BLaER1 treated with 17β-estradiol and CSF1 and Interleukin-3, amounts not matched to agents 10 nM and 100 nM (cell line): Measurements from ENCODE around the gene SLC25A43.
"Not testable (repeated sequence)": the region's sequence is repeated elsewhere in the genome, so short reads cannot be mapped to it uniquely, and the experiment has no call there.

Source experiments
- H3K27ac ChIP-seq, 11 experiments: shearing (Covaris generic); formaldehyde crosslinking; 2 replicates each; pipeline ENCODE4 v1.8.1; 2022
- H3K27me3 ChIP-seq, 11 experiments: shearing (Covaris generic); formaldehyde crosslinking; 2 replicates each; pipeline ENCODE4 v1.8.1; 2022
- H3K36me3 ChIP-seq, 11 experiments: shearing (Covaris generic); formaldehyde crosslinking; 2 replicates each; pipeline ENCODE4 v1.8.1; 2022
- H3K4me1 ChIP-seq, 10 experiments: shearing (Covaris generic); formaldehyde crosslinking; 2 replicates each; pipeline ENCODE4 v1.8.1; 2022
- H3K4me2 ChIP-seq, 11 experiments: shearing (Covaris generic); formaldehyde crosslinking; 2 replicates each; pipeline ENCODE4 v1.8.1; 2022
- H3K4me3 ChIP-seq, 10 experiments: shearing (Covaris generic); formaldehyde crosslinking; 2 replicates each; pipeline ENCODE4 v1.8.1; 2022
- H3K9ac ChIP-seq, 11 experiments: shearing (Covaris generic); formaldehyde crosslinking; 2 replicates each; pipeline ENCODE4 v1.8.1; 2022
- H3K9me3 ChIP-seq, 11 experiments: shearing (Covaris generic); formaldehyde crosslinking; replicated peaks in 1 of 11; 2 replicates each; pipeline ENCODE4 v1.8.1; 2022
- H4K20me1 ChIP-seq, 11 experiments: shearing (Covaris generic); formaldehyde crosslinking; 2 replicates each; pipeline ENCODE4 v1.8.1; 2022
- Cebpa-rat ChIP-seq, 11 experiments: shearing (Covaris generic); IDR thresholded peaks; 2 replicates each; pipeline ENCODE4 v1.8.1; 2022

SLC25A43 gene

GRCh38 chrX:119398974-119399771 lies at the start of gene SLC25A43:
Gene SLC25A43, plus strand, starts transcription at chrX:119399336. Its CDS starts 68 bp downstream, at chrX:119399404.
- H3K9me3 ChIP-seq = no peaks in the 10 kb centered on the region
- H3K4me1 ChIP-seq = peaks cover 7 to 36% (median 21%) of the 10 kb centered on the region in 10 experiments; a peak in 17 of 20 replicates
- peaks cover 0 to 9% (median 0%) of the 10 kb centered on the region in 11 experiments; a peak in 4 of 22 replicates for H4K20me1 ChIP-seq
- peak within 1 kb of the TSS; percentile 77 to 86 (median 82) for H3K9ac ChIP-seq
- peak within 1 kb of the TSS; percentile 60 to 85 (median 81) for H3K27ac ChIP-seq
- no peaks in the 10 kb centered on the region for H3K27me3 ChIP-seq
- H3K4me3 ChIP-seq = peak within 1 kb of the TSS; percentile 59 to 74 (median 67)
- TF ChIP-seq Cebpa-rat (IDR thresholded peaks at IDR 0.05) = no peak
- no peaks in the 10 kb centered on the region for H3K36me3 ChIP-seq
- H3K4me2 ChIP-seq = peak within 1 kb of the TSS; percentile 65 to 85 (median 79)

GRCh38 chrX:119359618-119360382 lies 39.3 kb upstream of the SLC25A43 start:
- Histone ChIP-seq H3K36me3 (no peaks in the 10 kb centered on the region), H4K20me1 (no peaks in the 10 kb centered on the region), H3K9ac (no peak overlapping the region), H3K27me3 (no peaks in the 10 kb centered on the region), H3K4me1 (peaks cover 0 to 8% (median 0%) of the 10 kb centered on the region in 10 experiments; a peak in 7 of 20 replicates), H3K27ac (no peak overlapping the region), H3K4me3 (no peak overlapping the region), H3K9me3 (peaks cover 3 to 22% (median 15%) of the 10 kb centered on the region in 11 experiments; a peak in 16 of 22 replicates), H3K4me2 (no peak overlapping the region)
- no peak for TF ChIP-seq Cebpa-rat (IDR thresholded peaks at IDR 0.05)

- H3K4me1 ChIP-seq, H3K9ac ChIP-seq, H3K27ac ChIP-seq, H3K27me3 ChIP-seq, H3K36me3 ChIP-seq, H3K4me3 ChIP-seq, H4K20me1 ChIP-seq, H3K4me2 ChIP-seq: not testable (repeated sequence)
- H3K9me3 ChIP-seq = peaks cover 3 to 22% (median 15%) of the 10 kb centered on the region in 11 experiments; a peak in 16 of 22 replicates
These were observed 37.7 kb upstream of the SLC25A43 start for GRCh38 chrX:119361451-119361850.

GRCh38 chrX:119362074-119362473 lies 37.1 kb upstream of the SLC25A43 start:
- H3K9me3 ChIP-seq = peaks cover 3 to 22% (median 15%) of the 10 kb centered on the region in 11 experiments; a peak in 16 of 22 replicates
- not testable (repeated sequence) for H3K36me3 ChIP-seq, H3K4me3 ChIP-seq, H3K4me2 ChIP-seq, H3K27me3 ChIP-seq, H3K27ac ChIP-seq, H4K20me1 ChIP-seq, H3K4me1 ChIP-seq, H3K9ac ChIP-seq

GRCh38 chrX:119363391-119363790 lies 35.7 kb upstream of the SLC25A43 start:
- no peaks in the 10 kb centered on the region for H3K4me1 ChIP-seq
- no peaks in the 10 kb centered on the region for H3K27me3 ChIP-seq
- peaks cover 3 to 22% (median 15%) of the 10 kb centered on the region in 11 experiments; a peak in 16 of 22 replicates for H3K9me3 ChIP-seq
- TF ChIP-seq Cebpa-rat (IDR thresholded peaks at IDR 0.05) = no peak
- no peak overlapping the region for H3K4me3 ChIP-seq
- no peak overlapping the region for H3K27ac ChIP-seq
- no peaks in the 10 kb centered on the region for H4K20me1 ChIP-seq
- H3K36me3 ChIP-seq = no peaks in the 10 kb centered on the region
- no peak overlapping the region for H3K4me2 ChIP-seq
- no peak overlapping the region for H3K9ac ChIP-seq

- H3K4me1 ChIP-seq, H4K20me1 ChIP-seq, H3K9ac ChIP-seq, H3K27me3 ChIP-seq, H3K4me3 ChIP-seq, H3K36me3 ChIP-seq, H3K9me3 ChIP-seq, H3K4me2 ChIP-seq, H3K27ac ChIP-seq: not testable (repeated sequence)
These were observed 27.3 kb upstream of the SLC25A43 start for GRCh38 chrX:119371861-119372260.

- TF ChIP-seq Cebpa-rat (IDR thresholded peaks at IDR 0.05) = no peak
These were observed 24.4 kb upstream of the SLC25A43 start for GRCh38 chrX:119374736-119375135.

GRCh38 chrX:119375561-119375960 lies 23.6 kb upstream of the SLC25A43 start:
- Histone ChIP-seq H3K9me3 (no peaks in the 10 kb centered on the region), H3K4me2 (no peak overlapping the region), H4K20me1 (no peaks in the 10 kb centered on the region), H3K4me3 (no peak overlapping the region), H3K27ac (no peak overlapping the region), H3K36me3 (no peaks in the 10 kb centered on the region), H3K27me3 (no peaks in the 10 kb centered on the region), H3K9ac (no peak overlapping the region), H3K4me1 (no peaks in the 10 kb centered on the region)
- TF ChIP-seq Cebpa-rat (IDR thresholded peaks at IDR 0.05) = no peak

More at GRCh38 chrX:119374736-119375135, 24.4 kb upstream of the SLC25A43 start:
- no peaks in the 10 kb centered on the region for H3K9me3 ChIP-seq
- H3K27ac ChIP-seq = no peak overlapping the region
- H3K9ac ChIP-seq = no peak overlapping the region
- H3K36me3 ChIP-seq = no peaks in the 10 kb centered on the region
- no peak overlapping the region for H3K4me3 ChIP-seq
- no peaks in the 10 kb centered on the region for H4K20me1 ChIP-seq
- no peaks in the 10 kb centered on the region for H3K4me1 ChIP-seq
- no peak overlapping the region for H3K4me2 ChIP-seq
- H3K27me3 ChIP-seq = no peaks in the 10 kb centered on the region

- no peak for TF ChIP-seq Cebpa-rat (IDR thresholded peaks at IDR 0.05)
- Histone ChIP-seq H3K27ac (no peak overlapping the region), H3K27me3 (no peaks in the 10 kb centered on the region), H3K4me1 (no peaks in the 10 kb centered on the region), H3K9me3 (no peaks in the 10 kb centered on the region), H3K4me3 (no peak overlapping the region), H3K9ac (no peak overlapping the region), H3K4me2 (no peak overlapping the region), H3K36me3 (no peaks in the 10 kb centered on the region), H4K20me1 (no peaks in the 10 kb centered on the region)
These were observed 22.8 kb upstream of the SLC25A43 start for GRCh38 chrX:119376312-119376711.
